ENCODE data around the gene TNS4. TPM values are rescaled to one million over a fixed set of nuclear protein-coding genes. Genes with fewer than 3 reads are reported as not detected.
A peak's percentile ranks its signal among the peaks of the same experiment; 100 is the strongest.

Gene TNS4
- total and polyA plus RNA-seq, 9 of the 15 experiments (the other 6 are each of a cell fraction or from before 2014, with no cell fraction given), result 0.04 to 0.73 (median 0.24) TPM; not detected in 1

GRCh38 chr17:40483679-40484078 is 17.7 kb downstream of the TNS4 start:
- intact Hi-C loops (cut with micrococcal nuclease) (no loop called here), in situ Hi-C loops (cut with MboI) (no loop called here)
- no peak overlapping the region for H3K4me3 ChIP-seq
- no peak overlapping the region for H2AFZ ChIP-seq (ENCODE audit: low read depth, low read length)
- H3K4me2 ChIP-seq (ENCODE audit: insufficient read depth, low read length), result no peak overlapping the region
- no peaks in the 10 kb centered on the region for H3K9me3 ChIP-seq (replicated peaks; ENCODE audit: control insufficient read depth, insufficient read depth, low read depth, low read length)
- H3K79me2 ChIP-seq (ENCODE audit: control insufficient read depth, insufficient read depth, low read length), result no peaks in the 10 kb centered on the region
- peaks cover 29 to 34% of the 10 kb centered on the region in 2 experiments for H3K4me1 ChIP-seq (replicated peaks in 1 of 2; ENCODE audit: control insufficient read depth in 2 of 2, insufficient read depth in 2 of 2, low read length in 2 of 2)
- no peaks in the 10 kb centered on the region for H3K36me3 ChIP-seq (ENCODE audit: control insufficient read depth, insufficient read depth, low read length)
- peak; percentile 29 for FAIRE-seq
- DNase-seq (ENCODE audit: extremely low read depth in 1 of 4, low spot score in 3 of 4), result no peak
- no peak for ATAC-seq
- BruUV-seq (replicated peaks), result no TSS peak
- no peaks in the 10 kb centered on the region for H3K9me1 ChIP-seq (ENCODE audit: control insufficient read depth, insufficient read depth, low read length)
- no peak overlapping the region for H3K9ac ChIP-seq (ENCODE audit: insufficient read depth in 1 of 2, low read depth in 2 of 2, low read length in 2 of 2)
- TF ChIP-seq GABPA (tag; conservative IDR thresholded peaks at IDR 0.05; ENCODE audit: low read depth) (no peak), CBFA2T3 (IDR thresholded peaks at IDR 0.05) (peak; percentile 14; the same call in 1 of the 2 replicates)
- WGBS (ENCODE audit: insufficient coverage, low coverage, missing lambda C conversion rate), result 45% methylated on average over 4 of the region's 4 CpGs
- CTCF ChIA-PET (ENCODE audit: low intra/inter-chr PET ratio), result no interaction called here
- no peaks in the 10 kb centered on the region for H4K20me1 ChIP-seq (replicated peaks; ENCODE audit: control insufficient read depth, insufficient read depth, low read length)
- no peaks in the 10 kb centered on the region for H3K27me3 ChIP-seq (ENCODE audit: control insufficient read depth in 2 of 2, insufficient read depth in 2 of 2, low read length in 2 of 2)
- no peak overlapping the region for H3K27ac ChIP-seq (ENCODE audit: extremely low read depth, low read depth, low read length)
- POLR2A ChIA-PET, result interaction anchor here (0.9 kb wide), 1 partner anchor 19 kb away, joined by 3 read pairs; no protein-coding TSS in a partner anchor

GRCh38 chr17:40482722-40483121 is 18.7 kb downstream of the TNS4 start:
- Histone ChIP-seq H4K20me1 (replicated peaks; ENCODE audit: control insufficient read depth, insufficient read depth, low read length) (no peaks in the 10 kb centered on the region), H3K79me2 (ENCODE audit: control insufficient read depth, insufficient read depth, low read length) (no peaks in the 10 kb centered on the region), H3K4me1 (replicated peaks in 1 of 2; ENCODE audit: control insufficient read depth in 2 of 2, insufficient read depth in 2 of 2, low read length in 2 of 2) (peaks cover 29 to 31% of the 10 kb centered on the region in 2 experiments), H3K4me3 (no peak overlapping the region), H3K9me1 (ENCODE audit: control insufficient read depth, insufficient read depth, low read length) (no peaks in the 10 kb centered on the region), H3K36me3 (ENCODE audit: control insufficient read depth, insufficient read depth, low read length) (no peaks in the 10 kb centered on the region), H3K9me3 (replicated peaks; ENCODE audit: control insufficient read depth, insufficient read depth, low read depth, low read length) (no peaks in the 10 kb centered on the region), H3K9ac (ENCODE audit: insufficient read depth in 1 of 2, low read depth in 2 of 2, low read length in 2 of 2) (peak overlapping the region in 1 of 2 experiments; percentile 23; a peak in 1 of 4 replicates), H2AFZ (ENCODE audit: low read depth, low read length) (no peak overlapping the region), H3K4me2 (ENCODE audit: insufficient read depth, low read length) (no peak overlapping the region), H3K27ac (ENCODE audit: extremely low read depth, low read depth, low read length) (no peak overlapping the region), H3K27me3 (ENCODE audit: control insufficient read depth in 2 of 2, insufficient read depth in 2 of 2, low read length in 2 of 2) (no peaks in the 10 kb centered on the region)
- BruUV-seq (replicated peaks), result no TSS peak
- 35% methylated on average over 4 of the region's 6 CpGs for WGBS (ENCODE audit: insufficient coverage, low coverage, missing lambda C conversion rate)
- in situ Hi-C loops (cut with MboI) (no loop called here), intact Hi-C loops (cut with micrococcal nuclease) (no loop called here)
- peak; percentile 35 for FAIRE-seq
- ChIA-PET POLR2A (interaction anchor here (0.5 kb wide), 1 partner anchor 11 kb away, joined by 3 read pairs; no protein-coding TSS in a partner anchor), CTCF (ENCODE audit: low intra/inter-chr PET ratio) (no interaction called here)
- peak; percentile 16; the same call in 2 of the 3 replicates for ATAC-seq
- peak in 1 of 4 experiments; percentile 40 for DNase-seq (ENCODE audit: extremely low read depth in 1 of 4, low spot score in 3 of 4)
- no peak for TF ChIP-seq MBD1 (CRISPR knock-in tag; IDR thresholded peaks at IDR 0.05)
- TF ChIP-seq UBTF (IDR thresholded peaks at IDR 0.05; ENCODE audit: borderline replicate concordance in 1 of 2, low read depth in 2 of 2, low read length in 2 of 2), result no peak
- TF ChIP-seq CREB5 (CRISPR knock-in tag; IDR thresholded peaks at IDR 0.05), result no peak
- TF ChIP-seq FOXA1 (IDR thresholded peaks at IDR 0.05; ENCODE audit: borderline replicate concordance), result no peak

Measured in K562 (cell line).